Muscle of arm (tissue), 12 donors: ENCODE measurements around the gene PCGF1. TPM values are rescaled to one million over a fixed set of nuclear protein-coding genes. Genes with fewer than 3 reads are reported as not detected.
"Not testable (repeated sequence)": the region's sequence is repeated elsewhere in the genome, so short reads cannot be mapped to it uniquely, and the experiment has no call there.

Source experiments
- DNase-seq: peaks from one replicate; pipeline ENCODE4 v3.0.0-alpha.2; 2013
- polyA plus RNA-seq, 12 donors: library from polyadenylated mRNA; unstranded; fragments of 120-200 nt; gene quantifications; one replicate each; pipeline ENCODE4 v1.2.1, GENCODE V29; 2013; ENCODE audit not compliant: insufficient read length in 12 of 12

Gene PCGF1
- polyA plus RNA-seq, 12 donors = 10.4 to 19.6 (median 13.0) TPM; not detected in 2

DNA sequence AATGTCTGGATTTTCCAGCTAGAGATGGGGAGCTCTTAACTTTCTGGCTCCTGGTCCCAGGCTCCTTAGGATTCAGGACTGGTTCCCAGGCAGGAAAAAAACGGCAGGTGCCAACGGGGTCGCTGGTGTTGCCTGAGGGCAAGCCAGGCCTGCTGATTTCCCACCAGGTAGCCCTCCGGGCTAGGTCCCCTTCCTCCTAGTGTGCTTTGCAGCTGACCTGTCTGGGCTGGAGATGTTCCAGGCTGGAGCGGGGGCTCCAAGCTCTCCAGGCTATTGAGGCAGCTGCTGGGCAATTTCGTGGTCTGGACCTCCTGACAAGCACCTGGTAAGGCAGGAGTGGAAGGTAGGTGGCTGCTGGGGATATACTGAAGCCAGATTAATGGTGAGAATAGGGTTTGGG lies 33.0 kb downstream of the PCGF1 start:
- no peak for DNase-seq

DNA sequence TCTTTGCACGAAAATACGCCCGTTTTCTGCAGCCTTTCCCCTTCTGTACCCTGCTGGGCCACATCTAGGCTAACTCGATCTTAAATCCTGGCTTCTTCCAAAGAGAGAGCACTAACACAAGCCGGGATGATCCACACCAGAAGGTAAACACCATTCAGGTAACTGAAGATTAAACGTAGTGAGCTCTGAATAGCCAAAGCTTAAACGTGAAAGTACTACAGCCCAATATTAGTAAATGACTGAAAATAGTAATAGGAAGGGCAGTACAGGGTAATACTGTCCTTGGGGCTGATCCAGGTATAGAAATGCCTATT lies 34.6 kb downstream of the PCGF1 start:
- no peak for DNase-seq

DNA sequence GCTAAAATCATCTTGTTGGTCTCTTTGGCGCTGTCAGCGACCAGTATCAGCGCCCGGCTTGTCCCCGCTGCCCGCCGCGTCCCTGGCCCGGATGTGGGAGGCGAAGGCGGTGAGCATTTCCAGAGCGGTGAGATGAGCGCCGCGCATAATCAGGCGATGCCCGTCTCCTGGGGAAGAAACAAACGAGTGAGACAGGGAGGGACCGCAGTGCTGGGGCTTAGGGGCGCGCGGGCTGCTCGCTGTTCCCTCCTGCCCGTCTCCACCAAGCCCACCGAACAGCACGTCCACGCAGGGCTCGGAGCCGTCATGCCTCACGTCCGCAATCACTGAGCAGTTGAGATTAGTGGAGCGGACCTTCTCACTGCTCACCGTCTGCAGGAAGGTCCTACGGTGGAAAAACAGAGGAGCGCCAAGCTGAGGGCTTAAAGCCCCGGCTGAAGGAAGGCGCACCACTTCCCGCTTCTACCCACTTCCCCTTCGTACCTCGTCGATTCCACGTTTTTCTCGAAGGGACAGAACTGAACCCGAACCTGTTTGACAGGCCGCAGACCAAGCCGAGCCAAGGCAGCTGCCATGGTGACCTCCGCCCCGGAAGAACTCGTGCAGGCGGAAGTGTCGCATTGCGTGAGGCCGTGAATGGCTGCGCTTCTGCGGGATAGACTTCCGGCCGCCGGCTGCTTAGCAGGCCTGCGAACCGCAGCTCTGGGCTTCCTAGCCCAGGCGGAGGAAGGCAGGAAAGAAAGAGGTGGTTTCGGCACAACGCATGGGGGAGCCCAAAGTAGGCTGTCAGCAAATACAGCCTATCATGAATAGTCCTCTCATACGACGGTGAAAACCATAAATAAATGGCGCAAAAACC lies 35.2 kb downstream of the PCGF1 start, which contains the start of gene MRPL53:
TSS of gene MRPL53 (minus strand) at position 595 of the 859 bp plus-strand sequence. CDS start at position 575, 20 bp downstream.
- peak; percentile 97 for DNase-seq

DNA sequence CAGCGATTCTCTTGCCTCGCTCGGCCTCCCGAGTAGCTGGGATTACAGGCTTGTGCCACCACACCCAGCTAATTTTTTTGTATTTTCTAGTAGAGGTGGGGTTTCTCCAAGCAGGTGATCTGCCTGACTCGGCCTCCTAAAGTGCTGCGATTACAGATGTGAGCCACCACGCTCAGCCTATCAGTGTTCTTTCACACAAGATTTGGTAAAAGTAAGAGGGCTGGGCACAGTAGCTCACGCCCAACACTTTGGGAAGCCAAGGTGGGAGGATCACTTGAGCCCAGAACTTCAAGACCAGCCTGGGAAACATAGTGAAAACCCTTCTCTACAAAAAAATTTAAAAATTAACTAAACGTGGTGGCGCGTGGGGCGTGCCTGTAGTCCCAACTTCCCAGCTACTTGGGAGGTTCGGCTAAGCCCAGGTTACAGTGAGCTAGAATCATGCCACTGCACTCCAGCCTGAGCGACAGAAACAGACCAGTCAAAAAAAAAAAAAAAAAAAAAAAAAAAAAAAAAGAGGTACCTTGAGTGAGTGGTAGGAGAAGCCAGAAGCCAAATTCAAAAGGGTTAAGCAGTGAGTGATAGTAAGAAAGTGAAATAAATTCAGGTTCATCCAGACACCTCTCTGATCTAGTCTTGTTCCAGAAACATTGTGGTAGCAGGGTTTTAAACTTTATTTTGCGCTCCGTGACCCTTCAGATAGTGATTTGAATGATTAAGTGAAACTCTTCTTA lies 36.0 kb downstream of the PCGF1 start:
- DNase-seq = no peak

DNA sequence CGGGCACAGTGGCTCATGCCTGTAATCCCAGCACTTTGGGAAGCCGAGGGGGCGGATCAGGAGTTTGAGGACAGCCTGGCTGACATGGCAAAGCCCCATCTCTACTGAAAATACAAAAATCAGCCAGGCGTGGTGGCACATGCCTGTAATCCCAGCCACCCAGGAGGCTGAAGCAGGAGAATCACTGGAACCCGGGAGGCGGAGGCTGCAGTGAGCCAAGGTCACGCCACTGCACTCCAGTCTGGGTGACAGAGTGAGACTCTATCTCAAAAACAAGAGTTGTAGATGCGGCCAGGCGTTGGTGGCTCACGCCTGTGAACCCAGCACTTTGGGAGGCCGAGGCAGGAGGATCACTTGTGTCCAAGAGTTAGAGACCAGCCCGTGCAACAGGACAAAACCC lies 36.8 kb downstream of the PCGF1 start:
- not testable (repeated sequence) for DNase-seq

DNA sequence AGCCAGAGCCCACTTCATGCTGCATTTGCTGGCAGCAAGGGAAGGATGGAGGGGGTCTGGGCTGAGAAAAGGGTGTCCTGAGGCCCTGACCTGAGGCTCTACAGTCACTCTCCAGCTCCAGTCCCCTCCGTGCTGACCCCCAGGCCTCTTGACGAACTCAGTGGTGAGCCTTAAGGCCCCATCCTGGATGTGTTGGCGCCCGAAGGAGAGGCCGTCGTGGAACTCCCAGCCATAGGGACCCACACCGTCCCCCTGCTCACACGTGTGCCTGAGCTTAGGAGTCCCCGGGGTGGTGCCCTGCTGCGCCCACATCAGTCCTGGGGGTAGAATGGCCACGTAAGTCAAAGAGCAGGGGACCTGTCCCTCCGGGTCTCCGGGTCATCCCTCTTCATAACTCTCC lies 43.1 kb downstream of the PCGF1 start:
- no peak for DNase-seq

DNA sequence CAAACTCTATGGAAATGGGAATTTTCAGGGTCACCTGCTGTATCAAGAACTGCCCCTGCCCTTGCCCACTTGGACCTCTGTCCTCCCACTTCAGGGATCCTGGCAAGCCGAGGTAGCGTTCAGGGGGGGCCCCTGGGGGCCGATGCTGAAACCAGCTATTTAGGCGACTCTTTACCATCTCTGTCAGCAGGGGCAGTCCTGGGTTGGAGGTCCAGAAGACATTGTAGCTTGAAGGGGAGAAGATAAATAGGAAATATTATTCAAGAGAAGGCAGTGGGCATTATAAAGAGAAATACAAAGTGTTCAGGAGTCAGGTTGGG lies 44.7 kb downstream of the PCGF1 start:
- DNase-seq = no peak

DNA sequence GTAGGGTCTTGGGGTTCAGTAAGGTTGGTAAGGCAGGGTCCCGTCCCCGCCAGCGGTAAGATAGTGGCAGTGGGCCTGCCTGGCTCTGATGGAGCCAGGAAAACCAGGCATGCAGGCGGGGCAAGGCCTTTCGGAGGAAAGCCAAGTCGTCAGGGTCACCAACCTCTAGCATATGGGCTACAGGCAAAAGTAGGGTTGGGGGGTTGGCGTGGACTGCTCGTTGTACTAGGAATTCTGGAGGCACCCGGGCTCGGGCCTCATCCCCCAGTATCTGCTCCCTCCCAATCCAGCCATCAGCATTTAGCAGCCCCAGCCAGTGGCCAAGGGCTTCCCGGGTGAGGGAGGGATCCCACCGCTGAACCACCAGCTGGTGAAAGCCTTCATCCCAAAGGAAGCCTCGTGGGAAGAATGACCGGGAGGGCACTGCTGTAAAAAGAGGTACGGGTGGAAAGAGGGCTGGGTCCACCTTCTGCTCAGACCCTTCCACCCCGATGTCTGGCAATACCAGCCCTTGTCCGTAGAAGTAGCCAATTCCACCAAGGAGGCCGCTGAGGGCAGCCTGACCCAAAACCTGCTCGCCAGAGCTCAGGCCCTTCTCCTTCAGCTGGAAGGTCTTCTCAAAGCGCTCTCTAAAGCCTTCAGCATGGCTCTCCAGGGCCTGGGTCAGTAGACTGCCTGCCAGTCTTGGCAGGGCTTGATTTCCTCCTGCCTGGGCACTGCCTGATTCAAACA lies 45.3 kb downstream of the PCGF1 start:
- DNase-seq = no peak

DNA sequence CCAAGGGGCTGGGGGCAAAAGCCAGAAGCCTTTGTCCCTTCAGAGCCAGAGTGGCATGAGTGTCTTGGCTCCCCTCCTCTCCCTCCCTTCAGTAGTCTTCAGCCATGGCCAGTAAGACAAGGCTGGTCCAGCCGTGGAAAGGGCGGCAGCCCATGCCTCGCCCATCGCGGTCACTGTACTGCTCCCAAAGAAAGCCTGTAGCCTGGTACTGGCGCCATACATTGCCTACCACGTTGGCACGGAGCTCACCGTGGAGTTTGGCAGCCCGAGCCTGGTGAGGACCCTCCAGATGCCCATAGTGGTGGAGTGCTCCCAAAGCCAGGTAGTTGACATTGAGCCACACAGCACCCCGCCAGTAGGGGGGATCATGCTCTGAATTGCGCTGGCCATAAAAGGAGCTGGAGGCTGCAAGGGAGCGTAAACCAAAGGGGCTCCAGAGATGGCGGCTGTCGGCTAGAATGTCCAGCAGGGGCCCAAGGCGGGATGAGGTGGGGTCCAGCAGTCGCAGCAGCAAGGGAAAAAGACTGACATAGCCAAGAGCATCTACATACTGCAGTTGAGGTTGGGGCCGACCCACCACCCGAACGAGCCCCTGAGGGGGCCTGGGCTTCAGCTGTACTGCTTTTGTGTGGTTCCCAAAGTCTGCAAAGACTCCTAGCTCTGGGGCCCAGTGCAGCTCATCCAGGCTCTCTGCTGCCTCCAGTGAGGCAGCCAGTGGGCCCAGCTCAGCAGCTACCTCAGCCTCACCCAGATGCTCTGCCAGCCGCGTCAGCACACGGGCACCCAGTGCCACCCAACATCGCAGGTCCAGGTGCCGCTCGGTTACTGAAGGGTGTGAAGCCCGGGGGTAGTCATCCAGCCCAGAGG lies 46.1 kb downstream of the PCGF1 start:
- DNase-seq = no peak

DNA sequence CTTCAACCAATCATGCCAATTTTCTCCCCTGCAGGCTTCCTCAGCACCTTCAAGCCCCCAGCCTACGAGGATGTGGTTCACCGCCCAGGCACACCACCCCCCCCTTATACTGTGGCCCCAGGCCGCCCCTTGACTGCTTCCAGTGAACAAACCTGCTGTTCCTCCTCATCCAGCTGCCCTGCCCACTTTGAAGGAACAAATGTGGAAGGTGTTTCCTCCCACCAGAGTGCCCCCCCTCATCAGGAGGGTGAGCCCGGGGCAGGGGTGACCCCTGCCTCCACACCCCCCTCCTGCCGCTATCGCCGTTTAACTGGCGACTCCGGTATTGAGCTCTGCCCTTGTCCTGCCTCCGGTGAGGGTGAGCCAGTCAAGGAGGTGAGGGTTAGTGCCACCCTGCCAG lies 47.3 kb downstream of the PCGF1 start:
- DNase-seq = not testable (repeated sequence)

DNA sequence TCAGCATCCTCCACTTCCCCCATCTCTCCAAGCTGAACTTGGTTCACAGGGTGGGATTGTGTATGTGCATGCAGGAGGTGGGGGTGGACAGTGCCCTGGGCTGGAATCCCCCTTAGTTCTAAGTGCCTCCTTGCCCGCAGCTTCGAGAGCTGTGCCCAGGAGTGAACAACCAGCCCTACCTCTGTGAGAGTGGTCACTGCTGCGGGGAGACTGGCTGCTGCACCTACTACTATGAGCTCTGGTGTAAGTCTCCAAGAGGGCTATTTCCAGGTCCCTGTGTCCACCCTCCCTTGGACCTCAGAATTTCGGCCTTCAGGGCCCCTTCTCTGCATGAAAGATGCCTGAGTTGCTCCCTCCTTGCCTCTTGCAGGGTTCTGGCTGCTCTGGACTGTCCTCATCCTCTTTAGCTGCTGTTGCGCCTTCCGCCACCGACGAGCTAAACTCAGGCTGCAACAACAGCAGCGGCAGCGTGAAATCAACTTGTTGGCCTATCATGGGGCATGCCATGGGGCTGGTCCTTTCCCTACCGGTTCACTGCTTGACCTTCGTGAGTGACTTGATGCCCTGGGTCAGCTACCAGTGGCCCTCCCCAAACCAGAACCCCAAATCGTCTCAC lies 47.9 kb downstream of the PCGF1 start:
- not testable (repeated sequence) for DNase-seq

DNA sequence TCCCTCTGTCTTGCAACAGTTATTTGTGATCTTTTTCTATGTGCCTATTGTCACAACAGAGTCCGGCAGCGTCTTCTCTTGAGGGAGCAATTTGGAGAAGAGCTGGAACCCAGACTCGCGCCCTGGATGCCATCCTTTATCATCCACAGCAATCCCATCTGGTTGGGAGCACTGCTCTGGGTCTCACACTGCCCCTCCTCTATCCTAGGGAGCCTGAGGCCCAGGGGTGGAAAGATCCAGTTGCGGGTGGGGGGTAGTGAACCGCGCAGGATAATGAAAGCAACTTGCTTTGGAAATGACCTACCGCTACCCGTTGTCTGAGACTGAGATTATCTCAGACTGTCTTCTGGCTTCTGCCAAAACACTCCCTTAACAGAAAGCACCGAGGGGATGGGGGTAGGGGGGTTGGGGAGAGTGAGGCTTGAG lies 48.5 kb downstream of the PCGF1 start:
- DNase-seq = no peak

DNA sequence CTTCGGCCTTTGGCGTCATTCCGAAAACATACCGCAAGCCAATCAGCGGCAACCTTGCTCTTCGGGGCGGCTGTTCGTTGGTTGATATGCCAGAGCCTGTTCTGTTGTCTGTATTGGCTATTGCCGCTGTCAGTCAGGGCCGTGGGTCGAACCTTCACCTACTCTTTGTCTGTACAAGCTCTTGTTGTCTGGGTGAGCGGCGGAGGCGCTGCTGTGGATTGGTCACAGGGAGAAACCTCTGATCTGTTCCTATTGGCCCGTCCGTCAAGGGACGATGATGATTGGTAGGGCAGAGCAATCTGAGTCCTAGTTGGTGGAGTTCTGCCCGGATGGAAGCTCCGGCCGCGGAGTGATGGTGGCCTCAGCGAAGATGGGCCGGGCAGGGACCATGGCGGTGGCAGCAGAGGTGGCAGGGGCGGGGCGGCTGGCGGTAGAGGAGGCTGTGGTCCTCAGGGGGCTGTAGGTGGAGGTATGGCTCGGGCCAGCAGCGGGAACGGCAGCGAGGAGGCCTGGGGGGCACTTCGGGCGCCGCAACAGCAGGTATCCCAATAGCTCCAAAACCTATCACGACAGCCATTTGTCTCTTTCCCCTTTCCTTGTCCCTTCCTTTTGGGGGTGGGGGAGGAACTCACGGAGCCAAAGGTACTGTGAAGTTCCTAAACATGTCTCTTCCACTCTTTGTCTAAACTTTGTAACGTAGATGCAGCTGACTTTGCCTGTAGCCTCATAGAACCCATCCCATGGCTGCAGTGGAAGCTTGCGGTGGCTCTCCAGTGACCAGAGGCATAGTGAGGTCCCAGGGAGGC lies 49.2 kb downstream of the PCGF1 start, which contains the start of gene WBP1:
TSS of gene WBP1 (plus strand) at position 307 of the 806 bp plus-strand sequence. CDS start at position 472, 165 bp downstream.
- DNase-seq = peak; percentile 100

DNA sequence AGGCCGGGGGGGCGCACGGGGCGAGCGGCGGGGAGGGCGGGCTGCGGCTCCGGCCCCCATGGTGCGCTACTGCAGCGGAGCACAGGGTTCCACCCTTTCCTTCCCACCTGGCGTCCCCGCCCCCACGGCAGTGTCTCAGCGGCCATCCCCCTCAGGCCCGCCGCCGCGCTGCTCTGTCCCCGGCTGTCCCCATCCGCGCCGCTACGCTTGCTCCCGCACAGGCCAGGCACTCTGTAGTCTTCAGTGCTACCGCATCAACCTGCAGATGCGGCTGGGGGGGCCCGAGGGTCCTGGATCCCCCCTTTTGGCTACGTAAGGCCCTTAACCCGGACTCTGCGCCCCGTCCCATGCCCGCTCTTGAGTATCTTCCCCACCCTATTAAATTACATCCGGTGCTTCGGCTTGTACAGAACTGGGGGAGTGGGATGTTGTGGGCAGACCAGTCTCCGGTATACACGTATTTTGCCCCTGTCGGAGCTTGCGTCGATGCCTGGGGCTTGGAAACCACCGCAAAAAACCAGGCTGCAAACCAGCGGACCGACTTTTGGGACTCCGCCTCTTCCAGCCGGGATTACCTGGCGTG lies 49.9 kb downstream of the PCGF1 start:
- peak; percentile 71 for DNase-seq

DNA sequence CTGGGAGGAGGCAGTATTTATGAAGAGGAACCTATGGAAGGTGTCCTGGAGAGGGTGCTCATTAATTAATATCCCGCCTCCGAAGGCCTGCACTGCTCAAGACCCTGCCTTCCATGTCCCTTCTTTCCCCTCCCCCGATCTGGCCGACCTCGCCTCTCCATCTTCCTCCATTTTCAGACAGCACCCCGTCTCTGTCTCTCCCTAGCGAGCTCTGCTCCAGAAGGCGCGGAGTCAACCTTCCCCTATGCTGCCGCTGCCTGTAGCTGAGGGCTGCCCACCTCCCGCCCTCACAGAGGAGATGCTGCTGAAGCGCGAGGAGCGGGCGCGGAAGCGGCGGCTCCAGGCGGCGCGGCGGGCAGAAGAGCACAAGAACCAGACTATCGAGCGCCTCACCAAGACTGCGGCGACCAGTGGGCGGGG lies 50.4 kb downstream of the PCGF1 start:
- DNase-seq = no peak
